Suprapubic skin (tissue), 4 donors: ENCODE measurements around the gene MYPOP. TPM values are rescaled to one million over a fixed set of nuclear protein-coding genes. Genes with fewer than 3 reads are reported as not detected.

Experiments
- DNase-seq, 2 donors: peaks; one replicate each; pipeline ENCODE4 v3.0.0-alpha.2; 2019; ENCODE audit warnings: low spot score in 2 of 2
- H3K27ac ChIP-seq: fragments of 200-600 bp; sonication (generic); one replicate; pipeline ENCODE4 v1.5.1; 2019
- H3K27me3 ChIP-seq: fragments of 200-600 bp; sonication (generic); one replicate; pipeline ENCODE4 v1.5.1; 2019
- H3K36me3 ChIP-seq: fragments of 200-600 bp; sonication (generic); one replicate; pipeline ENCODE4 v1.5.1; 2019
- H3K4me1 ChIP-seq: fragments of 200-600 bp; sonication (generic); one replicate; pipeline ENCODE4 v1.5.1; 2019
- H3K4me3 ChIP-seq: fragments of 200-600 bp; sonication (generic); one replicate; pipeline ENCODE4 v1.5.1; 2019; ENCODE audit warnings: mild to moderate bottlenecking
- H3K9me3 ChIP-seq: fragments of 200-600 bp; sonication (generic); one replicate; pipeline ENCODE4 v1.5.1; 2019
- EP300 ChIP-seq: sonication (generic); formaldehyde crosslinking; IDR thresholded peaks from one replicate; pipeline ENCODE4 v1.6.1; 2017; ENCODE audit warnings: antibody characterized with exemption
- POLR2A ChIP-seq, 2 donors: fragments of 450-650 bp; IDR thresholded peaks; one replicate each; pipeline ENCODE4 v1.6.1; 2017; ENCODE audit warnings: antibody characterized with exemption in 2 of 2, mild to moderate bottlenecking in 2 of 2, moderate library complexity in 2 of 2
- POLR2AphosphoS5 ChIP-seq, 3 donors: sonication (generic); formaldehyde crosslinking; IDR thresholded peaks; one replicate each; pipeline ENCODE4 v1.6.1; 2017; ENCODE audit warnings: antibody characterized with exemption in 3 of 3
- WGBS: methylation state at CpG from one replicate; pipeline ENCODE4 v1.1.5; 2018; 5-methylcytosine and 5-hydroxymethylcytosine counted together
- total RNA-seq, 4 donors: library from RNA; depleted of rRNA; stranded (reverse); fragments of >200 nt; gene quantifications; one replicate each; pipeline ENCODE4 v1.1.0, GENCODE V29; 2016
- TF ChIP-seq, protein P1 (sequence below), 2 donors: fragments of 200-600 bp in 1 of 2; fragments of 450-650 bp in 1 of 2; sonication (generic) in 1 of 2; IDR thresholded peaks; one replicate each; pipeline ENCODE4 v1.5.1; 2016 to 2019; ENCODE audit warnings: antibody characterized with exemption in 2 of 2, mild to moderate bottlenecking in 1 of 2, moderate library complexity in 1 of 2

MYPOP gene
- total RNA-seq, 4 donors from 2014 or later, result 4.4 to 9.4 (median 6.5) TPM

DNA sequence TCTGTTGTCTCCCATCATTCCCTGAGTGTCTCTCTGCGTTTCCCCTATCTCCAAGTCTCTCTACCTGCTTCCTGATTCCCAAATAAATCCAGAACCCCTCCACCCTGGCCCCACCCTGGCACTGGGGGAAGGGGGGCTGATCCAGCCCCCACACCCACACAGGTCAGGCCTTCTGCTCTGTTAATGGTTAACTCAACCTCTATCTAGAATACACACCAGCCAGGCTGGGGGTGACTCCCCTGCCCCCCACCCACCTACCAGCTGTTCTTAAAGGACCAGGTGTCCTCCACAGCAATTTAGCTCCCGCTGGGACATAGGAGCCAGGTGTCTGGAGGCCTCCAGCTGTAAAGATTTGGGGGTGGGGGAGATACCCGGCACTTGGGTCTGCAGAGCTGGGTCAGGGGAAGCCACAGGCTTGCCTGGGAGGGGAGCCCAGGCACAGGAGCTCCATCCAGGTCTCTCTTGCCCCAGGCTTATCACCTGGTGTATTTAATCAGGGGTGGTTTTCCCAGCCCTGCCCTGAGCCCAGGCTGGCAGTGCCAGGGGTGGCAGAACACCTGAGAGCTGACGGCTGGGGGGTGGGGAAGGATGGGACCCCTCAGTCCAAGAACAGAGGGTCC, 20.4 kb downstream of the MYPOP start:
- WGBS, result 52% methylated on average over 3 of the region's 4 CpGs
- Histone ChIP-seq H3K9me3 (no peaks in the 10 kb centered on the region), H3K4me3 (peak overlapping the region; percentile 42), H3K36me3 (no peaks in the 10 kb centered on the region), H3K27ac (no peak overlapping the region), H3K27me3 (no peaks in the 10 kb centered on the region), H3K4me1 (peaks cover 51% of the 10 kb centered on the region)
- no peak for DNase-seq
- TF ChIP-seq POLR2AphosphoS5 (IDR thresholded peaks at IDR 0.05), result no peak
- no peak for TF ChIP-seq EP300
- TF ChIP-seq, protein P1, sequence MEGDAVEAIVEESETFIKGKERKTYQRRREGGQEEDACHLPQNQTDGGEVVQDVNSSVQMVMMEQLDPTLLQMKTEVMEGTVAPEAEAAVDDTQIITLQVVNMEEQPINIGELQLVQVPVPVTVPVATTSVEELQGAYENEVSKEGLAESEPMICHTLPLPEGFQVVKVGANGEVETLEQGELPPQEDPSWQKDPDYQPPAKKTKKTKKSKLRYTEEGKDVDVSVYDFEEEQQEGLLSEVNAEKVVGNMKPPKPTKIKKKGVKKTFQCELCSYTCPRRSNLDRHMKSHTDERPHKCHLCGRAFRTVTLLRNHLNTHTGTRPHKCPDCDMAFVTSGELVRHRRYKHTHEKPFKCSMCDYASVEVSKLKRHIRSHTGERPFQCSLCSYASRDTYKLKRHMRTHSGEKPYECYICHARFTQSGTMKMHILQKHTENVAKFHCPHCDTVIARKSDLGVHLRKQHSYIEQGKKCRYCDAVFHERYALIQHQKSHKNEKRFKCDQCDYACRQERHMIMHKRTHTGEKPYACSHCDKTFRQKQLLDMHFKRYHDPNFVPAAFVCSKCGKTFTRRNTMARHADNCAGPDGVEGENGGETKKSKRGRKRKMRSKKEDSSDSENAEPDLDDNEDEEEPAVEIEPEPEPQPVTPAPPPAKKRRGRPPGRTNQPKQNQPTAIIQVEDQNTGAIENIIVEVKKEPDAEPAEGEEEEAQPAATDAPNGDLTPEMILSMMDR (IDR thresholded peaks at IDR 0.05), result no peak
- no peak for TF ChIP-seq POLR2A (IDR thresholded peaks at IDR 0.05)

DNA sequence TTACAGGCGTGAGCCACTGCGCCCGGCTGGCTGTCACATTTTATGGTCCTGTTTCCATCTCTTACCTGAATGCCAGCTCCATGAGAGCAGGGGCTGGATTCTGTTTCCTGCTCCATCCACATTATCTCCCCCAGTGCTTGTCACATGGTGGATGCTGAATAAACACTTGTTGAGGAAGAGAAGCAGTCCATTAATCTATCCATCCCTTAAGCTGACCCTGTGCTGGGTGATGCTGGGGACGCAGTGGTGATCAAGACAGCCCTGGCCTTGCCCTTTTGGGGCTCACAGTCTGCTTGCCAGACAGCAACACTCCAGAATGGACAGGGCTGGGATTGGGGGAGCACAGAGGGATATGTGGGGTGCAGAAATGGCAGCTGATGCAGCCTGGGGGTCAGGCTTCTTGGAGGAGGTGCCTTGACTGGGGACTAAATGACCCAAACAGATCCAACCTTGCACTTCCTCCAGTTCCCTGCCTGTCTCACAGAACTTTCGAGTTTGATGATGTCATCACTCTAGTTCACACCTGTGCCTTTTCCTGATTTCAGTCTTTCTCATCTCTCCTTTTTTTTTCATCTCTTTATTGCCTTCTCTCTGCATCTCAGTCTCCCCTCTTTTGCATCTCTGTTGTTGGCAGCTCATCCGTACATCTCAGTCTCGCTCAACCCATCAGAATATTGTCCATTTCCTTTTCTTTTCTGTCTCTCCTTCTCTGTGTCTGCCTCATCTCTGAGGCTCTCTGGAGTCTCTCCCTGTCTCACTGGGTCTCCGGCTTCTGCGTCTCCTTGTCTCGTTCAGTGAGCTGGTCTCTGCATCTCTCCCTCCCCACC, 21.1 kb downstream of the MYPOP start:
- no peaks in the 10 kb centered on the region for H3K36me3 ChIP-seq
- no peak for DNase-seq
- no peaks in the 10 kb centered on the region for H3K9me3 ChIP-seq
- no peak overlapping the region for H3K27ac ChIP-seq
- WGBS, result 83% methylated on average over 10 of the region's 10 CpGs
- no peaks in the 10 kb centered on the region for H3K27me3 ChIP-seq
- H3K4me3 ChIP-seq, result no peak overlapping the region
- H3K4me1 ChIP-seq, result peaks cover 54% of the 10 kb centered on the region
- TF ChIP-seq POLR2AphosphoS5 (IDR thresholded peaks at IDR 0.05), result no peak
- no peak for TF ChIP-seq EP300
- TF ChIP-seq, protein P1 (IDR thresholded peaks at IDR 0.05), result no peak
- TF ChIP-seq POLR2A (IDR thresholded peaks at IDR 0.05), result no peak

DNA sequence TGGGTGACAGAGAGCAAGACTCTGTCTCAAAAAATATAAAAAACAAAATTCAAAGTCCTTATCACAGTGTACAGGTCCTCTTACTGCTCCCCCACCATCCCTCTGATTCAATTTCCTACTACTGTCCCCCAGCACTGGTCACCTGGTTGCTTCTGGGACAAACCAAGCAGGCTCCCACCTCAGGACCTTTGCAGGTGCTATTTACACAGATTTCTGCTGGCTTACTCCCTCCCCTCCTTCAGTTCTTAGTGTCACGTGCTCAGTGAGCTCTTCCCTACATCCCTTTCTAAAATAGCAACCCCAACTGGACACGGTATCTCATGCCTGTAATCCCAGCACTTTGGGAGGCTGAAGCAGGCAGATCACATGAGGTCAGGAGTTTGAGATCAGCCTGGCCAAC, 22.4 kb downstream of the MYPOP start:
- Histone ChIP-seq H3K27ac (no peak overlapping the region), H3K4me1 (peaks cover 49% of the 10 kb centered on the region)

DNA sequence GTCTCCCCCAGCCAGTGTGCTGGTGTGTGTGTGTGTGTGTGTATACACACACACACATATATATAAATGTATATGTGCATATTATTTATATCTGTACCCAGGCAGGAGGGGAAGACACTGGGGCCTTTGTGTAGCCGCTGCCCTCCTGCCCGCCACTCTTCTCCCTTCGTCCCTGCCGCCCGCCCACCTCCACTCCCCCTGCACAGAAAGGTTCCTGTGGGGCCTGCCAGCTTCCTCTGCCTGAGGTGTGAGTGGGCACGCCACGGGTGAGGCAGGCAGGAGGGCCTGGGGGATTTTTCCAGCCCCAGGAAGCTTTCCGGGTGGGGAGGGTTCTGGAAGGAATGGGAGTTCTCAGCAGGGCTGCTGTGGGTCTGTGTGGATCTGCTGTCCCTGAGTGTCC, 23.4 kb downstream of the MYPOP start:
- no peaks in the 10 kb centered on the region for H3K36me3 ChIP-seq
- DNase-seq, result no peak
- no peak overlapping the region for H3K27ac ChIP-seq
- no peaks in the 10 kb centered on the region for H3K9me3 ChIP-seq
- TF ChIP-seq, protein P1 (IDR thresholded peaks at IDR 0.05), result no peak
- TF ChIP-seq POLR2A (IDR thresholded peaks at IDR 0.05) (no peak), POLR2AphosphoS5 (IDR thresholded peaks at IDR 0.05) (no peak), EP300 (no peak)
- 61% methylated on average over 8 of the region's 8 CpGs for WGBS
- H3K27me3 ChIP-seq, result no peaks in the 10 kb centered on the region
- no peak overlapping the region for H3K4me3 ChIP-seq
- H3K4me1 ChIP-seq, result peaks cover 40% of the 10 kb centered on the region

More for the DNA sequence above, 22.4 kb downstream of the MYPOP start:
- Histone ChIP-seq H3K36me3 (no peaks in the 10 kb centered on the region), H3K9me3 (no peaks in the 10 kb centered on the region), H3K4me3 (no peak overlapping the region), H3K27me3 (no peaks in the 10 kb centered on the region)
- TF ChIP-seq POLR2A (IDR thresholded peaks at IDR 0.05) (no peak), EP300 (no peak), POLR2AphosphoS5 (IDR thresholded peaks at IDR 0.05) (no peak)
- TF ChIP-seq, protein P1 (IDR thresholded peaks at IDR 0.05), result no peak
- DNase-seq, result no peak
- 77% methylated on average over 2 of the region's 2 CpGs for WGBS
